ENCODE measurements around the gene TRIM15.
"Not testable (repeated sequence)": the region's sequence is repeated elsewhere in the genome, so short reads cannot be mapped to it uniquely, and the experiment has no call there.

GRCh38 chr6:30118691-30119090, 44.7 kb upstream of the TRIM15 start:
- not testable (repeated sequence) for TF ChIP-seq EZH2phosphoT487 (IDR thresholded peaks at IDR 0.05; ENCODE audit: insufficient read depth, low read depth); EZH2 (IDR thresholded peaks at IDR 0.05; ENCODE audit: insufficient read depth, poor library complexity, severe bottlenecking)

All from GM23248 (cell line).